HG02571 (cell line): ENCODE results near the gene CDC23.
"Not testable (repeated sequence)": the region's sequence is repeated elsewhere in the genome, so short reads cannot be mapped to it uniquely, and the experiment has no call there.

Experiments used
- ATAC-seq: cut with Tn5 transposase; IDR thresholded peaks from one replicate; pipeline ENCODE4 v1.9.1; 2021; ENCODE audit warnings: mild to moderate bottlenecking, moderate library complexity; ENCODE audit not compliant: unreplicated experiment

CDC23 gene

GRCh38 chr5:138223532-138223931 is 10.4 kb upstream of the CDC23 start:
- no peak for ATAC-seq

GRCh38 chr5:138216799-138217198 is 3.7 kb upstream of the CDC23 start:
- ATAC-seq: no peak

- ATAC-seq: peak; percentile 20
These were observed 329 bp downstream of the CDC23 start for GRCh38 chr5:138212828-138213160.

GRCh38 chr5:138210985-138211384 is 2.1 kb downstream of the CDC23 start:
- ATAC-seq: no peak

- not testable (repeated sequence) for ATAC-seq
These were observed 19.3 kb downstream of the CDC23 start for GRCh38 chr5:138193859-138194258.

- no peak for ATAC-seq
These were observed 20.3 kb downstream of the CDC23 start for GRCh38 chr5:138192826-138193225.

GRCh38 chr5:138188626-138189025 is 24.5 kb downstream of the CDC23 start:
- no peak for ATAC-seq

- ATAC-seq: no peak
These were observed 27.1 kb downstream of the CDC23 start for GRCh38 chr5:138186002-138186447.

GRCh38 chr5:138182808-138183207 is 30.3 kb downstream of the CDC23 start:
- no peak for ATAC-seq

- no peak for ATAC-seq
These were observed 32.3 kb downstream of the CDC23 start for GRCh38 chr5:138180841-138181240.

- ATAC-seq: no peak
These were observed 32.8 kb downstream of the CDC23 start for GRCh38 chr5:138180183-138180782.

GRCh38 chr5:138179277-138179857 is 33.8 kb downstream of the CDC23 start:
- ATAC-seq: no peak

- peak; percentile 89 for ATAC-seq
These were observed 34.4 kb downstream of the CDC23 start, which contains the start of the genes BRD8 and KIF20A for GRCh38 chr5:138178516-138179276. Gene BRD8, minus strand, starts transcription at chr5:138178630. Its CDS starts 16 bp downstream, at chr5:138178614. Gene KIF20A, plus strand, starts transcription at chr5:138179112. Its CDS starts 569 bp downstream, at chr5:138179681.

GRCh38 chr5:138177941-138178515 is 35.1 kb downstream of the CDC23 start:
- no peak for ATAC-seq

GRCh38 chr5:138170299-138170698 is 42.8 kb downstream of the CDC23 start:
- ATAC-seq: no peak

- ATAC-seq: no peak
These were observed 44.0 kb downstream of the CDC23 start for GRCh38 chr5:138169124-138169523.

GRCh38 chr5:138163721-138164120 is 49.4 kb downstream of the CDC23 start:
- no peak for ATAC-seq

- no peak for ATAC-seq
These were observed 52.4 kb downstream of the CDC23 start for GRCh38 chr5:138160706-138161105.

- ATAC-seq: no peak
These were observed 53.5 kb downstream of the CDC23 start for GRCh38 chr5:138159666-138160065.

- ATAC-seq: no peak
These were observed 55.5 kb downstream of the CDC23 start for GRCh38 chr5:138157626-138158025.

- not testable (repeated sequence) for ATAC-seq
These were observed 57.1 kb downstream of the CDC23 start for GRCh38 chr5:138155977-138156376.

- ATAC-seq: no peak
These were observed 63.6 kb downstream of the CDC23 start for GRCh38 chr5:138149530-138149929.
